ENCODE results near the gene HTR7. TPM values are rescaled to one million over a fixed set of nuclear protein-coding genes. Genes with fewer than 3 reads are reported as not detected.

HTR7 gene
- total RNA-seq, 1 donor from 2014 or later, result 0.74 TPM

DNA sequence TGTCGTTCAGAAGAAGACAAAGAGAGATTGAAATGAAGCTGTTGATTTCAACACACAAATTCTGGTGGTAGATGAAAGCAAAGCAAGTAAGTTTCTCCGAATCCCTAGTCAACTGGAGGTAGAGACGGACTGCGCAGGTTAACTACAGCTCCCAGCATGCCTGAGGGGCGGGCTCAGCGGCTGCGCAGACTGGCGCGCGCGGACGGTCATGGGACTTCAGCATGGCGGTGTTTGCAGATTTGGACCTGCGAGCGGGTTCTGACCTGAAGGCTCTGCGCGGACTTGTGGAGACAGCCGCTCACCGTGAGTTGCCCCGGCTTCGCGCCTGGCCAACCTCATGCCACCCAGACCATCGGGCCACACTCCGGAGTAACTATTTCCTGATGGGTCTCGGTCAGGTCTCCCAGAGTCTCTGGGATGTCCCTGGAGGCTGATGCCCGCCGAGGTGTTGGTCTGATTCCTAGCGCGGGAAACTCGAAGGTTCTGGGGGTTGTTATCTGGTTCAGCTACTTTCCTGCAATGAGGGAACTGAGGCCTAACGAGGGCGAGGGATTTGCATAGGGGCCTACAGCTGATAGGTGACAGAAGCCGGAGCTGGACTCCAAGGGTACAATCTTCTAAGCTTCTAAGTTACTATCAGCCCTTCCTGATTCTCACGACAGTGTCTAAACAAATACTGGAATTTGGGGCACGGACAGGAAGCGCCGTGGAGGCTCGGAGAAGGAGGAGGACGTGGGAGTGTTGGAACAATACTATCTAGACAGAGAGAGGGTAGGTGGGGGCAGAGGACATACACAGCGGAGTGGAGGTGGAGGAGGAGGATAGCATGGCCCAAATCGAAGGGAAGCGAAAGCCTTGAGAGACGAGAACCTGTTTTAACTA lies 14.2 kb upstream of the HTR7 start, which contains the start of gene RPP30:
TSS of gene RPP30 (plus strand) at position 209 of the 882 bp plus-strand sequence. CDS start at position 222, 13 bp downstream.
- peaks cover 0 to 12% of the 10 kb centered on the region in 2 donors for H3K36me3 ChIP-seq
- H3K27me3 ChIP-seq, result no peaks in the 10 kb centered on the region
- intact Hi-C loops (cut with DNase I), result no loop called here
- TF ChIP-seq, protein P1, sequence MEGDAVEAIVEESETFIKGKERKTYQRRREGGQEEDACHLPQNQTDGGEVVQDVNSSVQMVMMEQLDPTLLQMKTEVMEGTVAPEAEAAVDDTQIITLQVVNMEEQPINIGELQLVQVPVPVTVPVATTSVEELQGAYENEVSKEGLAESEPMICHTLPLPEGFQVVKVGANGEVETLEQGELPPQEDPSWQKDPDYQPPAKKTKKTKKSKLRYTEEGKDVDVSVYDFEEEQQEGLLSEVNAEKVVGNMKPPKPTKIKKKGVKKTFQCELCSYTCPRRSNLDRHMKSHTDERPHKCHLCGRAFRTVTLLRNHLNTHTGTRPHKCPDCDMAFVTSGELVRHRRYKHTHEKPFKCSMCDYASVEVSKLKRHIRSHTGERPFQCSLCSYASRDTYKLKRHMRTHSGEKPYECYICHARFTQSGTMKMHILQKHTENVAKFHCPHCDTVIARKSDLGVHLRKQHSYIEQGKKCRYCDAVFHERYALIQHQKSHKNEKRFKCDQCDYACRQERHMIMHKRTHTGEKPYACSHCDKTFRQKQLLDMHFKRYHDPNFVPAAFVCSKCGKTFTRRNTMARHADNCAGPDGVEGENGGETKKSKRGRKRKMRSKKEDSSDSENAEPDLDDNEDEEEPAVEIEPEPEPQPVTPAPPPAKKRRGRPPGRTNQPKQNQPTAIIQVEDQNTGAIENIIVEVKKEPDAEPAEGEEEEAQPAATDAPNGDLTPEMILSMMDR (IDR thresholded peaks at IDR 0.05), result no peak
- TF ChIP-seq POLR2AphosphoS5 (IDR thresholded peaks at IDR 0.05; ENCODE audit: insufficient read depth in 1 of 2, low read depth in 1 of 2), result peak; percentile 89 to 92
- peak in 1 of 2 donors; percentile 43 for TF ChIP-seq POLR2A (IDR thresholded peaks at IDR 0.05)
- H3K9me3 ChIP-seq, result no peaks in the 10 kb centered on the region
- peak in 1 of 2 donors; percentile 92 for DNase-seq (ENCODE audit: extremely low spot score in 2 of 2)
- H3K4me1 ChIP-seq, result peaks cover 26% of the 10 kb centered on the region
- H3K27ac ChIP-seq, result peak within 1 kb of the TSS; percentile 65
- peak within 1 kb of the TSS; percentile 73 to 80 for H3K4me3 ChIP-seq

DNA sequence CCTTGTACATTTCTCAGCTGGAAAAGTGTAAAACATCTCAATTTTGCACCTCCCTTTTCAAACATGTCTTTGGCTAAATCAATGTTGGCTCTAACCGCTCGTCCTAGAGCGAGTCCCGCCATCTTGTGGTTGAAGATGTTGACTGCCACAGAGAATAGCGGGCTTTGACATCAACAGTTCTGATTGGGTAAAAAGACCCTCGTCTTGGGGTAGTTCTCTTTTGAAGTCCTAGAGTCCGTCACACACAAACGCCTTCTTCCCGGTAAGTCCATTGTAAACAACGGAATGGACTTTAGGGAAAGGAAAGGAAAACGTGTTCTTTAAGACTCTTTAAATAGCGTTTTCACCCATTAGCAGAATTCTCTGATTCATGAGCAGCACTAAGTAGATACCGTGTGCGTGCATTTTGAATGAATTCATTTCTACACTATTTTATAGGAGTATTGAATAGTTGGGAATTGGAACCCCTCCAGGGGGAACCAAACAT lies 13.5 kb upstream of the HTR7 start:
- TF ChIP-seq, protein P1 (IDR thresholded peaks at IDR 0.05), result peak in 2 of 3 experiments; percentile 20 to 42
- no peak for TF ChIP-seq POLR2AphosphoS5 (IDR thresholded peaks at IDR 0.05; ENCODE audit: insufficient read depth in 1 of 2, low read depth in 1 of 2)
- Histone ChIP-seq H3K36me3 (peaks cover 0 to 6% of the 10 kb centered on the region in 2 donors), H3K4me1 (peaks cover 26% of the 10 kb centered on the region), H3K27me3 (no peaks in the 10 kb centered on the region), H3K9me3 (no peaks in the 10 kb centered on the region), H3K4me3 (peak overlapping the region; percentile 73 to 80), H3K27ac (peak overlapping the region; percentile 65)
- intact Hi-C loops (cut with DNase I), result no loop called here
- DNase-seq (ENCODE audit: extremely low spot score in 2 of 2), result no peak

DNA sequence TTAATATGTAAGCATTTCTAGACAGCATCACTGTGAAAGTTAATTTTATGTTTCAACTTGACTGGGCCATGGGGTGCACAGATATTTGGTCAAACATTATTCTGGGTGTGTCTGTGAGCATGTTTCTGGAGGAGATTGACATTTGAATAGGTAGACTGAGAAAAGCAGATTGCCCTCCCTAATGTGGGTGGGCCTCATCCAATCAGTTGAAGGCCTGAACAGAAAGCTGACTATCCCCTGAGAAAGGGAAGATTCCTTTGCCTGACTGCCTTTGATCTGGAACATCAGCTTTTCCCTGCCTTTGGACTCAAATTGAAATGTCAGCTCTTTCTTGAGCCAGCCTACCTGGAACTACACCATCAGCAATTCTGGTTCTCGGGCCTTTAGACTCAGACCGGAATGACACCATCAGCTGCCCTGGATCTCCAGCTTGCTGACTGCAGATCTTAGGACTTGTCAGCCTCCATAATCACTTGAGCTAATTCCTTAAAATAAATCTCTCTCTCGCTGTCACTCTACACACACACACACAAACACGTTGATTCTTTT lies 8.3 kb upstream of the HTR7 start:
- DNase-seq (ENCODE audit: extremely low spot score in 2 of 2), result no peak
- intact Hi-C loops (cut with DNase I), result no loop called here

DNA sequence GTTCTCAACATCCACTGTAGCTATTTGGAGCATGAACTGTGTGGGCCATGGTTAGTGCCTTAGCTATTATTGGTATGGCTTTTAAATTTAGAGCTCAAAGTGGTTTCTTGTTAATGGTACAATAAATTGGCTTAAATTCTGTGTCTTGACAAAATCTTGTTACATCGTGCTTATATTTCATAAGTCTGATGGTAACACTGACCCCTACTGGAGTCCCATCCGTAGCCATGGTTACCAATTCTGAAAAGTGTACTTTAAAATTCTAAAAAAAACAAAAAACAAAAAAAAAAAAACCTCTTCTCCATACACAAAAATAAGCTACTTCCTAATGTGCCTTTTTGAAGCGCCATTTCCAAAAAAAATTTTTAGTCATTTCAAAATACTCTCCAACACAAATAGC lies 7.6 kb upstream of the HTR7 start:
- Histone ChIP-seq H3K9me3 (no peaks in the 10 kb centered on the region), H3K4me1 (no peaks in the 10 kb centered on the region), H3K27me3 (no peaks in the 10 kb centered on the region), H3K27ac (no peak overlapping the region), H3K4me3 (no peak overlapping the region), H3K36me3 (no peaks in the 10 kb centered on the region)
- TF ChIP-seq, protein P1 (IDR thresholded peaks at IDR 0.05), result no peak
- no peak for TF ChIP-seq POLR2AphosphoS5 (IDR thresholded peaks at IDR 0.05; ENCODE audit: insufficient read depth in 1 of 2, low read depth in 1 of 2)
- DNase-seq (ENCODE audit: extremely low spot score in 2 of 2), result no peak
- intact Hi-C loops (cut with DNase I), result no loop called here

More for the DNA sequence above, 8.3 kb upstream of the HTR7 start:
- H3K9me3 ChIP-seq, result no peaks in the 10 kb centered on the region
- H3K4me3 ChIP-seq, result no peak overlapping the region
- peaks cover 2% of the 10 kb centered on the region for H3K4me1 ChIP-seq
- TF ChIP-seq POLR2A (IDR thresholded peaks at IDR 0.05) (no peak), POLR2AphosphoS5 (IDR thresholded peaks at IDR 0.05; ENCODE audit: insufficient read depth in 1 of 2, low read depth in 1 of 2) (no peak)
- TF ChIP-seq, protein P1 (IDR thresholded peaks at IDR 0.05), result no peak
- no peaks in the 10 kb centered on the region for H3K27me3 ChIP-seq
- H3K27ac ChIP-seq, result no peak overlapping the region
- no peaks in the 10 kb centered on the region for H3K36me3 ChIP-seq
